H1 (cell line): ENCODE results near the gene BSN. TPM values are rescaled to one million over a fixed set of nuclear protein-coding genes. Genes with fewer than 3 reads are reported as not detected.

Experiments
- CHD2 ChIP-seq: IDR thresholded peaks from 2 replicates; pipeline ENCODE4 v1.6.1; 2012; ENCODE audit warnings: low read length, improper control_type of control experiment
- polyA plus RNA-seq, 7 experiments: library from polyadenylated mRNA; depleted of rRNA in 3 of 7; stranded (reverse) in 5 of 7; unstranded in 2 of 7; fragments of >200 nt in 5 of 7; fragments of 200-250 nt in 2 of 7; gene quantifications; 1 replicate in 5 of 7; 2 replicates in 1 of 7; 4 replicates in 1 of 7; pipeline versions ENCODE4 v1.2.1 to v1.2.3, GENCODE V29; 2011 to 2013; ENCODE audit warnings: missing spikeins in 2 of 7, mixed read lengths in 2 of 7
- total RNA-seq: library from RNA; stranded (reverse); fragmentation: NEBNext Ultra II Directional; extraction: Animal tissue kit (Norgen Biotek cat#: 25700); gene quantifications from 2 replicates; pipeline ENCODE4 v1.2.1, GENCODE V29; 2021

BSN gene
- total and polyA plus RNA-seq, 2 of the 8 experiments (the other 6 are each of a cell fraction or from before 2014, with no cell fraction given) = 0.60 to 3.0 TPM

- no peak; the same call in 1 of the 2 replicates for TF ChIP-seq CHD2
Observed at GRCh38 chr3:49673715-49674496, 119.6 kb downstream of the BSN start, which contains the start of gene APEH (continued).
